Uterus (tissue), 2 donors: Measurements from ENCODE around the gene MAP3K5.

Source experiments
- POLR2A ChIP-seq, 2 donors: fragments of 450-650 bp; IDR thresholded peaks; one replicate each; pipeline ENCODE4 v1.6.1; 2016; ENCODE audit warnings: antibody characterized with exemption in 2 of 2, mild to moderate bottlenecking in 1 of 2, moderate library complexity in 1 of 2
- TF ChIP-seq, protein P1 (sequence below), 4 experiments: fragments of 200-600 bp in 2 of 4; fragments of 450-650 bp in 2 of 4; sonication (generic) in 2 of 4; IDR thresholded peaks; one replicate each; pipeline ENCODE4 v1.5.1; 2016 to 2019; ENCODE audit warnings: antibody characterized with exemption in 4 of 4, mild to moderate bottlenecking in 2 of 4, moderate library complexity in 1 of 4

DNA sequence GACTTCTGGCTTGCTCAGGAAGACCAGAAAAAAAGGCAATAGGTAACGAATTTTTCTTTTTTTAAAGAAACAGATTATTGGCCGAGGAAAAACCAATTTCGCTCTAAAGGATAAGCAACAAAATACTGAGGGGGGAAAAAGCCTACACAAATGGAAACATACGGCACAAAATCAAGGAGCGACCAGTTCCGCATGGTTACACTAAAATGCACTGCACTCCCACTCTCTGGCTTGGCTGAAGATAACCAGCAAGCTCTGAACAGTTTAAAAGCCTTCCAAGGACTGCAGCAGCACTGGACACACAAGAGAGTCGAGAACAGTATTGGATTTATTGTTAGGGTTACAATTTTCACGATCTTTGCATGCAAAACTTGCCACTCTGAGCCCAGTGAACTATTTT is 241.2 kb downstream of the MAP3K5 start:
- no peak for TF ChIP-seq POLR2A (IDR thresholded peaks at IDR 0.05)
- TF ChIP-seq, protein P1, sequence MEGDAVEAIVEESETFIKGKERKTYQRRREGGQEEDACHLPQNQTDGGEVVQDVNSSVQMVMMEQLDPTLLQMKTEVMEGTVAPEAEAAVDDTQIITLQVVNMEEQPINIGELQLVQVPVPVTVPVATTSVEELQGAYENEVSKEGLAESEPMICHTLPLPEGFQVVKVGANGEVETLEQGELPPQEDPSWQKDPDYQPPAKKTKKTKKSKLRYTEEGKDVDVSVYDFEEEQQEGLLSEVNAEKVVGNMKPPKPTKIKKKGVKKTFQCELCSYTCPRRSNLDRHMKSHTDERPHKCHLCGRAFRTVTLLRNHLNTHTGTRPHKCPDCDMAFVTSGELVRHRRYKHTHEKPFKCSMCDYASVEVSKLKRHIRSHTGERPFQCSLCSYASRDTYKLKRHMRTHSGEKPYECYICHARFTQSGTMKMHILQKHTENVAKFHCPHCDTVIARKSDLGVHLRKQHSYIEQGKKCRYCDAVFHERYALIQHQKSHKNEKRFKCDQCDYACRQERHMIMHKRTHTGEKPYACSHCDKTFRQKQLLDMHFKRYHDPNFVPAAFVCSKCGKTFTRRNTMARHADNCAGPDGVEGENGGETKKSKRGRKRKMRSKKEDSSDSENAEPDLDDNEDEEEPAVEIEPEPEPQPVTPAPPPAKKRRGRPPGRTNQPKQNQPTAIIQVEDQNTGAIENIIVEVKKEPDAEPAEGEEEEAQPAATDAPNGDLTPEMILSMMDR (IDR thresholded peaks at IDR 0.05) = no peak
